IPS-20b (cell line): ENCODE data around the gene ANXA4.
"Not testable (repeated sequence)": the region's sequence is repeated elsewhere in the genome, so short reads cannot be mapped to it uniquely, and the experiment has no call there.

ENCODE experiments used
- H3K27ac ChIP-seq: one replicate; pipeline ENCODE4 v1.5.1; 2013; ENCODE audit warnings: low read length
- H3K27me3 ChIP-seq: 2 replicates; pipeline ENCODE4 v1.6.1; 2013; ENCODE audit warnings: mild to moderate bottlenecking, low read length, inconsistent platforms; ENCODE audit not compliant: insufficient read depth
- H3K36me3 ChIP-seq: 2 replicates; pipeline ENCODE4 v1.6.1; 2013; ENCODE audit warnings: low read depth, mild to moderate bottlenecking, inconsistent platforms, low read length, moderate library complexity; ENCODE audit not compliant: insufficient read depth
- H3K4me1 ChIP-seq: 2 replicates; pipeline ENCODE4 v1.6.1; 2013; ENCODE audit warnings: mild to moderate bottlenecking, control low read depth, inconsistent platforms, low read length, moderate library complexity; ENCODE audit not compliant: insufficient read depth
- H3K4me3 ChIP-seq: 2 replicates; pipeline ENCODE4 v1.5.1; 2013; ENCODE audit warnings: mild to moderate bottlenecking, low read length, inconsistent platforms
- H3K9ac ChIP-seq: 2 replicates; pipeline ENCODE4 v1.6.1; 2013; ENCODE audit warnings: low read depth, mild to moderate bottlenecking, inconsistent platforms, low read length, moderate library complexity
- H3K9me3 ChIP-seq: 2 replicates; pipeline ENCODE4 v1.6.1; 2013; ENCODE audit warnings: mild to moderate bottlenecking, low read depth, low read length, inconsistent platforms; ENCODE audit not compliant: insufficient read depth

The ANXA4 gene

DNA sequence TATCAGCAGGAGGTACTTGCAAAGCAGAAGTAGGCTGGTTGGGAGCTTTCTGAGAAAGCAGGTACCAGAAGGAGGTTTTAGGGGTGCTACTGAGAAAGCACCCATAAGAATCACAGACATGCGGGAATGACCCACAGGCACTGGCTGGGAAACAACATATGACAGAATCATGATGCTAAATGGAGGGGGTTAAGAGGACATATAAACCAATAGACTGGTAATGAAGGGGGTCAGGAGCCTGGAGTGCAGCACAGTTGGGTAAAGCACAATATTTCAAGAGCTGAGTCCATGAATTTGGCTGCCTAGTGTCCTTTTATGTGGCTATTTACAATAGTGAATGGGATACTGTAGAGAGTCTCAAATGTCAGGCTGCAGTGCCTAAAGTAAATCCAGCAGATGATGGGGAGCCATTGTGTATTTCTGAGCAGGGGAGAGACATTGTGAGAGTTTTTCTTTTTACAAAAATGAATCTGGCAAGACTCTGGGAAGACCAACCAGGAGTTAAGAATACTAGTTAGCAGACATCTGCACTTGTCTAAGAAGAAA, 59.9 kb downstream of the ANXA4 start:
- no peaks in the 10 kb centered on the region for H3K27me3 ChIP-seq
- H3K4me3 ChIP-seq: no peak overlapping the region
- no peak overlapping the region for H3K9ac ChIP-seq
- no peaks in the 10 kb centered on the region for H3K36me3 ChIP-seq
- H3K27ac ChIP-seq: no peak overlapping the region
- peaks cover 20% of the 10 kb centered on the region for H3K4me1 ChIP-seq
- H3K9me3 ChIP-seq: no peaks in the 10 kb centered on the region

- not testable (repeated sequence) for H3K9ac ChIP-seq, H3K36me3 ChIP-seq, H3K27ac ChIP-seq, H3K27me3 ChIP-seq, H3K4me3 ChIP-seq, H3K9me3 ChIP-seq
- peaks cover 16% of the 10 kb centered on the region for H3K4me1 ChIP-seq
Measured at GRCh38 chr2:69802781-69803367, 60.9 kb downstream of the ANXA4 start.

DNA sequence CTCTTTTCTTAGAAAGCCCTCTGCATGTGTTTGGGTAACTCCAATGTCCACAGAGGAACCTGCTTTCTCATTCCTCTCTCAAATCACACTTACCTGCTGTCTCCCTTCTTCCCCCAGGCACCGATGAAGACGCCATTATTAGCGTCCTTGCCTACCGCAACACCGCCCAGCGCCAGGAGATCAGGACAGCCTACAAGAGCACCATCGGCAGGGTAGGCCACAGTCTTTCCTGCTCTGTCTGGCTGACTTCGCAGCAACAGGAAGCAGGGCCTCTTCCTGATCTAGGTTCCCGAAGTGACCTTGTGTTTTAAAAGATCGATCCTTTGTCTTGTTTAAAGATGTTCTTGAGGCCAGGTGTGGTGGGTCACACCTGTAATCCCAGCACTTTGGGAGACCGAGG, 62.5 kb downstream of the ANXA4 start:
- no peak overlapping the region for H3K27ac ChIP-seq
- H3K27me3 ChIP-seq: no peaks in the 10 kb centered on the region
- no peak overlapping the region for H3K4me3 ChIP-seq
- H3K9me3 ChIP-seq: no peaks in the 10 kb centered on the region
- H3K9ac ChIP-seq: no peak overlapping the region
- H3K4me1 ChIP-seq: peaks cover 2% of the 10 kb centered on the region; the same call in 1 of the 2 replicates
- no peaks in the 10 kb centered on the region for H3K36me3 ChIP-seq

DNA sequence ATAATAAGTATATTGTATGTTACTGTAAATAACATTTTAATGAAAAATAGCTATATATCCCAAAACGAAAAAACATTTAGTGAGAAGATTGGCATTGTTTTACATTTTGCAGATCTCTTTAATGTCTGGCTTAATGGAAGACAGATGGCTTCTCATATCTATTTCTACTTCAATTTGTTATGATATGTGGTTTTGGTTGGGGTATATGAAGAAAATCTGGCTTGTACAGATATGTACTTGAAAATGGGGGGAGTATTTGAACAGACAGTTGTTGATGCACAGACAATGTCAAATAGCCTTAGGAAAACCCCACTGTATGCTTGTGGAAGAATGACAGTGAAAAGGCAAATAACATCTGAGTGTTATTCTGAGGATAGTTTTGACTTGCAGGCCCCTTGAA, 64.0 kb downstream of the ANXA4 start:
- Histone ChIP-seq H3K27me3 (no peaks in the 10 kb centered on the region), H3K36me3 (no peaks in the 10 kb centered on the region), H3K27ac (no peak overlapping the region), H3K4me3 (no peak overlapping the region), H3K9ac (no peak overlapping the region), H3K4me1 (no peaks in the 10 kb centered on the region), H3K9me3 (no peaks in the 10 kb centered on the region)

GRCh38 chr2:69807821-69808540, 66.0 kb downstream of the ANXA4 start:
- no peaks in the 10 kb centered on the region for H3K4me1 ChIP-seq
- no peaks in the 10 kb centered on the region for H3K9me3 ChIP-seq
- no peak overlapping the region for H3K27ac ChIP-seq
- no peak overlapping the region for H3K4me3 ChIP-seq
- H3K36me3 ChIP-seq: no peaks in the 10 kb centered on the region
- H3K9ac ChIP-seq: no peak overlapping the region
- H3K27me3 ChIP-seq: no peaks in the 10 kb centered on the region

DNA sequence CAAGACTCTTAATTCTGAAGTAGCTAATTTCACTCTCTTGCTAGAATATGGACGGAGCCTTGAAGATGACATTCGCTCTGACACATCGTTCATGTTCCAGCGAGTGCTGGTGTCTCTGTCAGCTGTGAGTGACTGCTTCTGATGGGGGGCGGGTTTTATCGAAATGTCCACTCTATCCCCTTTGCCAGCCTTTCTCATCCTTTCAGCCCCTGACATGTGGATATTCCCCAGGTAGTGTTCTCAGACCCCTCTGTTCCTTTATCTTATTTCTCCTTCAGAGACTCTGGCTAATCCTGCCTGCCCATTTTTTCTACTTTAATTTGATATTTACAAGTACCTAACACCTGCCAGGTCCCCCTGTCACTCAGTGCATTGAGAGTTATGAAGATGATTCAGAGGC, 68.6 kb downstream of the ANXA4 start:
- Histone ChIP-seq H3K27me3 (no peaks in the 10 kb centered on the region), H3K4me3 (no peak overlapping the region), H3K36me3 (no peaks in the 10 kb centered on the region), H3K27ac (no peak overlapping the region), H3K9ac (no peak overlapping the region), H3K4me1 (peaks cover 4% of the 10 kb centered on the region; the same call in 1 of the 2 replicates), H3K9me3 (no peaks in the 10 kb centered on the region)

- Histone ChIP-seq H3K4me1 (peaks cover 4% of the 10 kb centered on the region; the same call in 1 of the 2 replicates), H3K27me3 (no peaks in the 10 kb centered on the region), H3K4me3 (no peak overlapping the region), H3K9me3 (no peaks in the 10 kb centered on the region), H3K36me3 (no peaks in the 10 kb centered on the region), H3K9ac (no peak overlapping the region), H3K27ac (no peak overlapping the region)
Measured at GRCh38 chr2:69811018-69811417, 69.1 kb downstream of the ANXA4 start.

DNA sequence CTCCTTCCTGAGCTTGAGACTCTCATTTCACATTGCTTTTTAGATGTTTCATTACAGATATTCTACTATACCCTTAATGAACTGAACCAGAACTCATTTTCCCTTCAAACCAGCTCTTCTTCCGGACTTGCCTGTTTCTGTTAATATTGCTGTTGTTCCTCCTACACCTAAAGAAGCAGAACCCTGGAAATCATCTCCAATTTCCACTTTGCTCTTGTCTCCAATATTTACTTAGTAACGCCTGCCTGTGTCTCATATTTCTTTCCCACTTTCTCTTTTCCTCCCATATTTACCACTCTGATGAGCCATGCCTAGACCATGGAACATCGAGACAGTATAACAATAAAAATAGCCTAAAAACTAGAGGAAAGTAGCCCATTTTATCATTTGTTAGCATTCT, 69.7 kb downstream of the ANXA4 start:
- H3K9me3 ChIP-seq: no peaks in the 10 kb centered on the region
- no peak overlapping the region for H3K9ac ChIP-seq
- H3K27ac ChIP-seq: no peak overlapping the region
- no peaks in the 10 kb centered on the region for H3K36me3 ChIP-seq
- H3K4me3 ChIP-seq: no peak overlapping the region
- H3K4me1 ChIP-seq: peaks cover 7% of the 10 kb centered on the region; the same call in 1 of the 2 replicates
- no peaks in the 10 kb centered on the region for H3K27me3 ChIP-seq

GRCh38 chr2:69815717-69816116, 73.8 kb downstream of the ANXA4 start:
- no peaks in the 10 kb centered on the region for H3K27me3 ChIP-seq
- H3K9ac ChIP-seq: no peak overlapping the region
- H3K36me3 ChIP-seq: 0 out of 2 replicates have a peak, but pooled peaks cover under 1% of the 10 kb centered on the region
- H3K9me3 ChIP-seq: no peaks in the 10 kb centered on the region
- peaks cover 9% of the 10 kb centered on the region; the same call in 1 of the 2 replicates for H3K4me1 ChIP-seq
- no peak overlapping the region for H3K4me3 ChIP-seq
- no peak overlapping the region for H3K27ac ChIP-seq

- H3K9ac ChIP-seq: no peak overlapping the region
- H3K27ac ChIP-seq: no peak overlapping the region
- peaks cover 6% of the 10 kb centered on the region; the same call in 1 of the 2 replicates for H3K36me3 ChIP-seq
- no peak overlapping the region for H3K4me3 ChIP-seq
- H3K27me3 ChIP-seq: no peaks in the 10 kb centered on the region
- H3K9me3 ChIP-seq: no peaks in the 10 kb centered on the region
- H3K4me1 ChIP-seq: peaks cover 9% of the 10 kb centered on the region; the same call in 1 of the 2 replicates
Measured at GRCh38 chr2:69816923-69817542, 75.1 kb downstream of the ANXA4 start.

GRCh38 chr2:69817729-69818501, 76.0 kb downstream of the ANXA4 start:
- H3K4me3 ChIP-seq: no peak overlapping the region
- H3K27ac ChIP-seq: no peak overlapping the region
- no peaks in the 10 kb centered on the region for H3K27me3 ChIP-seq
- H3K9ac ChIP-seq: no peak overlapping the region
- H3K9me3 ChIP-seq: no peaks in the 10 kb centered on the region
- H3K4me1 ChIP-seq: peaks cover 9% of the 10 kb centered on the region; the same call in 1 of the 2 replicates
- H3K36me3 ChIP-seq: peaks cover 6% of the 10 kb centered on the region; the same call in 1 of the 2 replicates
